ENCODE measurements around the gene ASAP2.

Gene ASAP2

GRCh38 chr2:9230051-9230802 is 23.6 kb downstream of the ASAP2 start:
- peak in 3 of 51 donors; percentile 33 to 40 (median 37) for DNase-seq

DNA sequence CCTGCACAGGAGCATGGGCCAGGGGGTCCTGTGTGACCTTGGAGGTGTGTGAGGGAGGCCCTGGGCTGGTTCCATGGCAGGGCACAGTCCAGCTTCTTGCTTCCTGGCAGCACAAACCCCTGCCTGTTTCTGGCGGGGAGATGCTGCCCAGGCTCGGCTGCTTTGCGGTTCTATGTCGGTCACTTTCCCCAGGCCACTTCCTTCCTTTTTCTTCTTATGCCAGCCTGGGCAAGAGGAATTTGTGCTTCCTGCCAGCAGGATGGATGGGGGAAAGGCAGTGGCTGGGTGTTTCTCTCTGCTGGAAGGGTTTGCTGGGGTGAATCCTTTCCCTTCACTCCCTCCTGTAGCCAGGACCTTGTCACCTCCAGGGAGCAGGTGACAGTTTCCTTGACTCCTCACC is 24.3 kb downstream of the ASAP2 start:
- peak in 12 of 51 donors; percentile 21 to 63 (median 38) for DNase-seq

- DNase-seq: peak in 1 of 51 donors; percentile 21
Measured at GRCh38 chr2:9231291-9232165, 24.9 kb downstream of the ASAP2 start.

- DNase-seq: no peak
Measured at GRCh38 chr2:9232166-9232479, 25.5 kb downstream of the ASAP2 start.

GRCh38 chr2:9232886-9233285 is 26.3 kb downstream of the ASAP2 start:
- DNase-seq: no peak

DNA sequence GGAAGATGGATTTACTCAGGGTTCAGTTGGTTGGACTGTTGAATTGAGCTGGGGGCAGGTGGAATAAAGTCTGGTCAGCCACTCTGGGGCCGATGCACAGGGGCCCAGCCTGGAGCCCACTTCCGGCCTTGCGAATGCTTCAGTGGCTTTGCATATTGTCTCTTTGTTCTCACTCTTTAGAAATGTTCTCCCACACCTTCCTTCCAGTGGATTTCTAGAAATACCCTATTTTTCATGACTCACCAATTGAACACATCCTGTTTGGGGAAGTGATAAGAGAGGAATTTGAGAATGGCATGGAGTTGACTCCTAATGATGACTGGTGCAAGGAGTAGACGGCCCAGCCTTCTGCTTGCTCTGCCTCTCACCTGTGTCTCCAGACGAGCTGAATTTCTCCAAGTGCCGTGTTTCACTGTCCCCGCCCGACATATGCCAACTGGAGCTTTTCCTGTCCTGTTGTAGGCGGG is 28.1 kb downstream of the ASAP2 start:
- DNase-seq: peak in 1 of 51 donors; percentile 23

- no peak for DNase-seq
Measured at GRCh38 chr2:9235147-9236044, 28.8 kb downstream of the ASAP2 start.

- DNase-seq: no peak
Measured at GRCh38 chr2:9236045-9236344, 29.4 kb downstream of the ASAP2 start.

DNA sequence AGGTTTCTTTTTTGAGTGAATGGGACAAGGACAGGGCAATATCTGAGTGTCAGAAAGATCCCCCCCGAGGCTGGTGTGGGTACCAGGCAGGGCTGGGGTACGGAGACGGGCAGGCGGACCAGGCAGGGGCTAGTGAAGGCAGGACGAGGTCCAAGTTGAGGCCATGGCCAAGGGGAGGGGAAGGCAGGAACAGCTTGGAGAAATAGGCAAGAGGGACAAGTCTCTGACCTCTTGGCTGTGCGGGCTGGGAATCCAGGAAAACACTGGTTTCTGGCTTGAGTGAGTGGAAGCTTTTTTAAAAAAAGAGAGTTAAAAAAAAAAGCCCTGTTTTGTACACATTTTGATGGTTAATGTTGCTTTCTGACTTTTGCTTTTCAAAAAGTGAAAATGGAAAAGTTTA is 30.3 kb downstream of the ASAP2 start:
- DNase-seq: peak in 10 of 51 donors; percentile 9 to 34 (median 28)

DNA sequence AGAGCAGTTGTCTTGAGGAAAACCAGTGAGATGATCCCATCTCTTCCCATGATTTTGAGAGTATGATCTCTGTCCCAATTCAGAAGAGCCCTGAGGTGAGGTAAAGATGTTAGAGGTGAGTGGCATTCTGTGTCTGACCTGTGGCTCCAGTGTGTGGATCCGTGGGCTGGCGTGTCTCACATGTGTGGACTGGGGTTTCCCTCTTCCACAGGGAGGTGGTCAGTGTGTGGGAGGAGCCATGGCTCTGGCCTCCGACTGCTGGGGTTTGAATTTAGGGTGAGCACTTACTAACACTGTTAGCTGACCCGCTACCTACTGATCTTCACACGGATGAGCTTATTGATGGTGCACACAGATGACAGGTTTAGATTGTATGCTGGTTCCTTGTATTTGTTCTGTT is 31.2 kb downstream of the ASAP2 start:
- DNase-seq: no peak

GRCh38 chr2:9238591-9239326 is 32.1 kb downstream of the ASAP2 start:
- DNase-seq: peak in 1 of 51 donors; percentile 25

GRCh38 chr2:9239616-9240015 is 33.0 kb downstream of the ASAP2 start:
- DNase-seq: no peak

DNA sequence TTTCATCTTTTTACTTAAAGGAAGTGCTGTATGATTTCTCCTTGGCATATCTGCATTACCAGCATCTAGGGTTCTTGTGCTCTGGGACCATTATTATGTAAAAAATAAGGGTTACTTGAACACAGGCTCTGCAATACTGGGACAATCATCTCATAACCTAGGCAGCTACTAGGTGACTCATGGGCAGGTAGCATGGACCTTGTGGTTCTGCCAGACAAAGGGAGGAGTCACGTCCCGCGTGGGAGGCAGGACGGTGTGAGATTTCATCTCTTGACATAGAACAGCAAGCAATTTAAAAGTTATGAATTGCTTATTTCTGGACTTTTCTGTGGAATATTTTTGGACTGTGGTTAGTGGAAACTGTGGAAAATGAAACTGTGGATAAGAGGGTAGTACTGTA is 34.1 kb downstream of the ASAP2 start:
- no peak for DNase-seq

DNA sequence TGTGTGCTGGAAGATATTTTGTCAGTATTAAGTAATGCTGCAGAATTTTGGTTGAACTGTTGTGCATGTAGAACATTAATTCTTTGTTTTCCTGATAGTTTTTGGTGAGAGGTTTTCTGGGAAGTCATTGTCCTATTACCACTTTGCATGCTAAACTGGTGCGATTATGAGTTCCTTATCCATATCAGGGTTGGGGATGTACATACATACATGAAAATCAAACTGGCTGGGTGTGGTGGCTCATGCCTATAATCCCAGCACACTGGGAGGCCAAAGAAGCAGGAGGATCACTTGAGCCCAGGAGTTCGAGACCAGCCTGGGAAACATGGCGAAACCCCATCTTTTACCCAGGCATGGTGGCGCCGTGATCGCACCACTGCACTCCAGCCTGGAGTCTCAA is 34.6 kb downstream of the ASAP2 start:
- DNase-seq: no peak

GRCh38 chr2:9243357-9243756 is 36.7 kb downstream of the ASAP2 start:
- no peak for DNase-seq

DNA sequence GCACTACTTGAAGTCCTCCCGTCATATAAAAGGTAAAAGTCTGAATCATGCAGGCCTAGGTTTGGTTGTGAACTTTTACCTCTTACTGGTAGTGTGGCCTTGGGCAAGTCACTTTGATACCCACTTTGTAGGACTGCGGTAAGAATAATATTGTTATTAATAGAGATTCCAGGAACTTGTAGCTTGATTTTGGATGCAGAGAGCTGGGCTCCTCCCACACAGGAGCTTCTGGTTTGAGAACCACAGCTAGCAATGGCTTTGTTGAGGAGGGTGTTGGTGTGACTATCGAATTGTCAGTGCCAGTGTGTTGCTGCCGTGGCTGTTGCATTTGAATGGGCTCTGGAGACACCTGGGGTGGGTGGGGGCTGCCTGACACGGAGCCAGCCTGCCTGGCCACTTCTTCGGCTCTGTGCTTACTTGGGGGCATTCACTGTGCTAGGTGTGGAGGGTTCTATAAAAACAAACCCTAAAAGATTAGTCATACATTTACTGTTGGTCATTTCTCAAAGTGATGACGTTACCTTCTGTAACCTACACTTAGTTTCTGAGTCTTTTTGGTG is 38.5 kb downstream of the ASAP2 start:
- DNase-seq: no peak

- peak in 1 of 51 donors; percentile 32 for DNase-seq
Measured at GRCh38 chr2:9247177-9247576, 40.6 kb downstream of the ASAP2 start.

DNA sequence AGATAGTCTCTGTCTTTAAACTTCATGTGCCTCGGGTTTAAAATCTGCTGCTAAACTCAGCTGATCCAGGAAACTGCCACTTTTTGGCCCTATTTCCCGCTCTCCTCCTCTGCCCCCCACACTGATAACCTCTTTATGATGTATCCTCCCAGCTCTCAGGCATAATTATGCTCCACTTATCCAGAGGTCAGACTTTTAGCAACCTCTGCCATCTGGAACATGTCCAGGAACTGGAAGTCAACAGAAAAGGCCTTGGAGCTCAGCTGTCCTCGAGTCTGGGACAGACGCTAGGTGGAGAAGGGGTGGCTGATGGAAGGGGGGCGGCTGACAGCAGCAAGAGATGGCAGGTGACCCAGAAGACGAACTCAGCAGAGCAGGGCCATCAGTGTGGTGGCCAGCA is 41.2 kb downstream of the ASAP2 start:
- no peak for DNase-seq

- DNase-seq: no peak
Measured at GRCh38 chr2:9248363-9248762, 41.8 kb downstream of the ASAP2 start.

DNA sequence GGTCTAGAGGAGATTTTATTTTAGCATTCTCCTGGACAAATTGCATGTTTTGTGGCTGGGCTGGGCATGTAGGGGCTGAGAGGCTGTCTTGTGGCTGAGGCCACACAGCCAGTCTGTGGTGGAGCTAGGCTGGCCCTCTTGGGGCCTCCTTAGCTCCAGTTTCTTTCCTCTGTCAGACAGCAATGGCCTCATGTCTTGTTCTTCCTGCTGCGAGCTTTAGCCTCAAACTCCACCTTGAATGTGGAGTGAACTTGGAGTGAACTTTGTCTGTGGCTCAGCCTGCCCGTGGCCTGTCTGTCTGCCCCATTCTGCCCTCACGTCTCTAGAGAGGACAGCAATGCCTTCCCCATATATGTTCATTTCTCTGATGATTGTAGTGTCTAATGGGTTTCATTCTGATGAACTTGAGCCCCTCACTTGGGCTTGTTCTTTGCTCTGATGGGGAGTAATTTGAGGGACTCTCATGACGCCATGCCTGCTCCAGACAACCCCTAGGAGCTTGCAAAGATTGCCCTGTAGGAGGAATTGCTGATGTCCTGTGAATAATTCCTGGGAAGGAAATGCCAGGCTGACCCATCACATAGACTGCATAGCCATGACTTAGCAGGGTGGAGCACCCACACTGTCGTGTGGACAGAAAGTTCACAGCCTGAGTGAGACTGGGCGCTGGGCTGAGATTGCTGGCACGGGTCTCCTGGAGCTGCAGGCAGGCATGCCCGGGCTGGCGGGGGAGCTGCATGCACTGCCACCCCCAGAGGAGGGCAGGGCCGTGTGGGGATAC is 42.6 kb downstream of the ASAP2 start:
- peak in 4 of 51 donors; percentile 15 to 27 (median 22) for DNase-seq
